Myocyte (in vitro differentiated cells): Measurements from ENCODE around the gene PRIM1. TPM values are rescaled to one million over a fixed set of nuclear protein-coding genes. Genes with fewer than 3 reads are reported as not detected.

Source experiments
- total RNA-seq: library from RNA; depleted of rRNA; stranded (reverse); fragments of >200 nt; gene quantifications from 2 replicates; pipeline ENCODE4 v1.2.3, GENCODE V29; 2014

PRIM1 gene
- total RNA-seq, 1 donor from 2014 or later = 1.7 TPM

Other genes starting within 250 kb of the PRIM1 start
- 9.2 and 9.7 TPM in 2 replicates for gene RBMS2, start 230.5 kb downstream of the PRIM1 start, total RNA-seq
- 23.2 and 27.0 TPM in 2 replicates for gene BAZ2A, start 122.0 kb downstream of the PRIM1 start, total RNA-seq
- gene ATP5F1B, start 106.3 kb downstream of the PRIM1 start, total RNA-seq = 614 and 728 TPM in 2 replicates
- gene PTGES3, start 64.0 kb downstream of the PRIM1 start, total RNA-seq = 73.5 and 82.2 TPM in 2 replicates
- gene NACA, start 27.0 kb downstream of the PRIM1 start, total RNA-seq = 1,145 and 1,201 TPM in 2 replicates
- gene HSD17B6, start 11.0 kb upstream of the PRIM1 start, total RNA-seq = 0.10 and 0.45 TPM in 2 replicates
- gene SDR9C7, start 182.1 kb upstream of the PRIM1 start, total RNA-seq = 0.16 TPM in 1 of 2 replicates, not detected in the other
- gene RDH16, start 205.3 kb upstream of the PRIM1 start, total RNA-seq = 0.10 and 0.13 TPM in 2 replicates